DND-41 (cell line): ENCODE results near the gene WBP2NL.

Source experiments
- ATAC-seq: fragments of 200-7000 bp; cut with Tn5 transposase; 3 replicates; pipeline ENCODE4 v1.9.1; 2021; ENCODE audit warnings: low read depth; ENCODE audit not compliant: insufficient read depth
- DNase-seq: peaks from one replicate; pipeline ENCODE4 v3.0.0-alpha.2; 2020
- H2AFZ ChIP-seq: 2 replicates; pipeline ENCODE4 v1.6.0; 2012; ENCODE audit warnings: low read depth, low read length
- H3K27ac ChIP-seq: 2 replicates; pipeline ENCODE4 v1.5.1; 2012; ENCODE audit warnings: low read length, inconsistent platforms
- H3K27me3 ChIP-seq: fragments of 200-600 bp; sonication (generic); 2 replicates; pipeline ENCODE4 v1.6.0; 2012; ENCODE audit warnings: low read length, mild to moderate bottlenecking, inconsistent platforms; ENCODE audit not compliant: insufficient read depth, poor library complexity
- H3K36me3 ChIP-seq: 2 replicates; pipeline ENCODE4 v1.5.1; 2012; ENCODE audit warnings: low read length, inconsistent platforms; ENCODE audit not compliant: insufficient read depth
- H3K4me1 ChIP-seq: 2 replicates; pipeline ENCODE4 v1.5.1; 2012; ENCODE audit warnings: mild to moderate bottlenecking, low read length; ENCODE audit not compliant: insufficient read depth
- H3K4me2 ChIP-seq: 2 replicates; pipeline ENCODE4 v1.6.0; 2012; ENCODE audit warnings: mild to moderate bottlenecking, moderate library complexity, low read length, inconsistent platforms; ENCODE audit not compliant: insufficient read depth
- H3K4me3 ChIP-seq, 2 experiments: fragments of 200-600 bp in 1 of 2; shearing (Covaris generic) in 1 of 2; 2 replicates each; pipeline ENCODE4 v1.5.1; 2012 to 2016; ENCODE audit warnings: inconsistent platforms in 2 of 2, low read length in 2 of 2, mild to moderate bottlenecking in 2 of 2, low read depth in 1 of 2, moderate library complexity in 1 of 2
- H3K79me2 ChIP-seq: 2 replicates; pipeline ENCODE4 v1.6.0; 2012; ENCODE audit warnings: low read length, inconsistent platforms; ENCODE audit not compliant: insufficient read depth
- H3K9ac ChIP-seq: 2 replicates; pipeline ENCODE4 v1.6.0; 2012; ENCODE audit warnings: low read depth, mild to moderate bottlenecking, inconsistent platforms, low read length, moderate library complexity
- H3K9me3 ChIP-seq: 2 replicates; pipeline ENCODE4 v1.5.1; 2012; ENCODE audit warnings: low read length, moderate library complexity, mild to moderate bottlenecking, inconsistent platforms; ENCODE audit not compliant: insufficient read depth, severe bottlenecking
- H4K20me1 ChIP-seq: 2 replicates; pipeline ENCODE4 v1.6.0; 2012; ENCODE audit warnings: low read length; ENCODE audit not compliant: insufficient read depth
- CTCF ChIP-seq: IDR thresholded peaks from 2 replicates; pipeline ENCODE4 v1.5.1; 2012; ENCODE audit warnings: borderline replicate concordance, low read length, moderate library complexity, mild to moderate bottlenecking; ENCODE audit not compliant: poor library complexity, severe bottlenecking; ENCODE audit errors: extremely low read depth
- EZH2 ChIP-seq: IDR thresholded peaks from 3 replicates; pipeline ENCODE4 v1.6.1; 2012; ENCODE audit warnings: borderline replicate concordance, low read depth, mild to moderate bottlenecking, moderate library complexity, low read length, inconsistent platforms; ENCODE audit not compliant: severe bottlenecking

WBP2NL gene

DNA sequence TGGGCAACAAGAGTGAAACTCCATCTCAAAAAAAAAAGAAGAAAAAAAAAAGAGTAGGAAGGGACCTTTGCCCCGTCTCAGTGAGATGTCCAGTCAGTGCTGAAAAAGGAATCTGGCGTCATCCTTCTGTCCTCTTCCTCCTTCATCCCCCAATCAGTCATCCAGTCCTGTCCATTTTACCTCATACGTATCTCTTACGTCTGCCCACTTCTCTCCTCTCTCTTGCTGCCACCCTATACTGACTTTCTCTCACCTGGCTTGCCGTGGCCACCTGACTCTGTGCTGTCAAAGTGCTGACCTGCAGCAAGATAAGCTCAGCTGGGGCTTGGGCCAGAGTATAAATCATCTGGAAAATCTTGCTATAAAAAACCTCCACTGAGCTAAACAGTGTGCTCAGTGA is 15.7 kb upstream of the WBP2NL start:
- Histone ChIP-seq H3K9ac (no peak overlapping the region), H3K4me1 (no peaks in the 10 kb centered on the region), H3K27ac (no peak overlapping the region), H2AFZ (no peak overlapping the region), H3K9me3 (no peaks in the 10 kb centered on the region), H3K36me3 (no peaks in the 10 kb centered on the region), H3K79me2 (no peaks in the 10 kb centered on the region), H4K20me1 (peaks cover 2% of the 10 kb centered on the region; the same call in 1 of the 2 replicates), H3K27me3 (peaks cover 15% of the 10 kb centered on the region), H3K4me3 (no peak overlapping the region), H3K4me2 (no peak overlapping the region)
- ATAC-seq, result no peak
- DNase-seq, result no peak
- TF ChIP-seq EZH2 (no peak), CTCF (no peak)

- Histone ChIP-seq H3K4me3 (no peak overlapping the region), H3K9ac (no peak overlapping the region), H3K79me2 (no peaks in the 10 kb centered on the region), H3K36me3 (no peaks in the 10 kb centered on the region), H3K27me3 (peaks cover 7% of the 10 kb centered on the region), H3K27ac (no peak overlapping the region), H3K9me3 (no peaks in the 10 kb centered on the region), H3K4me1 (no peaks in the 10 kb centered on the region), H4K20me1 (no peaks in the 10 kb centered on the region), H3K4me2 (no peak overlapping the region), H2AFZ (no peak overlapping the region; the same call in 1 of the 2 replicates)
- DNase-seq (no peak), ATAC-seq (no peak)
- TF ChIP-seq EZH2 (no peak), CTCF (no peak)
Measured at GRCh38 chr22:41983513-41984405, 14.8 kb upstream of the WBP2NL start.

- Histone ChIP-seq H3K79me2 (no peaks in the 10 kb centered on the region), H3K4me3 (no peak overlapping the region), H3K27ac (no peak overlapping the region), H4K20me1 (no peaks in the 10 kb centered on the region), H3K9me3 (no peaks in the 10 kb centered on the region), H3K36me3 (no peaks in the 10 kb centered on the region), H3K4me2 (no peak overlapping the region), H3K9ac (no peak overlapping the region), H3K4me1 (no peaks in the 10 kb centered on the region), H3K27me3 (peaks cover 4% of the 10 kb centered on the region), H2AFZ (no peak overlapping the region)
- ATAC-seq (no peak), DNase-seq (no peak)
- TF ChIP-seq EZH2 (no peak), CTCF (no peak)
Measured at GRCh38 chr22:41987276-41987675, 11.3 kb upstream of the WBP2NL start.
